ENCODE measurements around the gene SPECC1. TPM values are rescaled to one million over a fixed set of nuclear protein-coding genes. Genes with fewer than 3 reads are reported as not detected.

The SPECC1 gene
- total RNA-seq, 1 experiment from 2014 or later = 103 TPM

- CTCF ChIA-PET = no interaction called here
Observed at GRCh38 chr17:20118280-20118679, 109.1 kb downstream of the SPECC1 start.

GRCh38 chr17:20120836-20121235 lies 111.7 kb downstream of the SPECC1 start:
- DNase-seq (ENCODE audit: low spot score) (no peak), ATAC-seq (no peak)
- Mint-ChIP-seq H3K36me3 (no peaks in the 10 kb centered on the region), H3K9me3 (no peaks in the 10 kb centered on the region), H3K27me3 (ENCODE audit: low read depth) (no peaks in the 10 kb centered on the region), H3K4me3 (no peak overlapping the region), H3K27ac (no peak overlapping the region), H3K4me1 (peaks cover 10% of the 10 kb centered on the region)
- ChIA-PET CTCF (interaction anchor here (0.6 to 2.9 kb wide), 6 partner anchors 35 to 200 kb away, joined by 3 to 18 read pairs (median 3); no protein-coding TSS in a partner anchor), POLR2A (no interaction called here)
- TF ChIP-seq CDX4 (CRISPR knock-in tag; IDR thresholded peaks at IDR 0.05; ENCODE audit: borderline replicate concordance) = no peak
- TF ChIP-seq ETV6 (CRISPR knock-in tag; IDR thresholded peaks at IDR 0.05) = no peak
- TF ChIP-seq ZNF121 (CRISPR knock-in tag; IDR thresholded peaks at IDR 0.05) = no peak
- TF ChIP-seq ZBTB21 (CRISPR knock-in tag; IDR thresholded peaks at IDR 0.05; ENCODE audit: borderline replicate concordance) = no peak
- TF ChIP-seq ZNF425 (CRISPR knock-in tag; conservative IDR thresholded peaks at IDR 0.05) = no peak
- TF ChIP-seq USF1 (CRISPR knock-in tag; IDR thresholded peaks at IDR 0.05) = no peak
- no peak for TF ChIP-seq ATF6 (CRISPR knock-in tag; IDR thresholded peaks at IDR 0.05)
- no peak for TF ChIP-seq IRF1 (CRISPR knock-in tag; IDR thresholded peaks at IDR 0.05)

More at GRCh38 chr17:20118280-20118679, 109.1 kb downstream of the SPECC1 start:
- Mint-ChIP-seq H3K4me1 (peaks cover 7% of the 10 kb centered on the region), H3K9me3 (no peaks in the 10 kb centered on the region), H3K27ac (no peak overlapping the region), H3K27me3 (ENCODE audit: low read depth) (no peaks in the 10 kb centered on the region), H3K4me3 (no peak overlapping the region), H3K36me3 (no peaks in the 10 kb centered on the region)
- no peak for DNase-seq (ENCODE audit: low spot score)
- TF ChIP-seq ELF4 (CRISPR knock-in tag; IDR thresholded peaks at IDR 0.05; ENCODE audit: low read depth) = no peak
- no peak for TF ChIP-seq ARID4B (CRISPR knock-in tag; IDR thresholded peaks at IDR 0.05; ENCODE audit: borderline replicate concordance)
- TF ChIP-seq ERG (CRISPR knock-in tag; IDR thresholded peaks at IDR 0.05) = no peak
- no peak for TF ChIP-seq SOX15 (CRISPR knock-in tag; IDR thresholded peaks at IDR 0.05)
- ATAC-seq = no peak
- POLR2A ChIA-PET = no interaction called here
